ENCODE measurements around the gene ROCK2.

DNA sequence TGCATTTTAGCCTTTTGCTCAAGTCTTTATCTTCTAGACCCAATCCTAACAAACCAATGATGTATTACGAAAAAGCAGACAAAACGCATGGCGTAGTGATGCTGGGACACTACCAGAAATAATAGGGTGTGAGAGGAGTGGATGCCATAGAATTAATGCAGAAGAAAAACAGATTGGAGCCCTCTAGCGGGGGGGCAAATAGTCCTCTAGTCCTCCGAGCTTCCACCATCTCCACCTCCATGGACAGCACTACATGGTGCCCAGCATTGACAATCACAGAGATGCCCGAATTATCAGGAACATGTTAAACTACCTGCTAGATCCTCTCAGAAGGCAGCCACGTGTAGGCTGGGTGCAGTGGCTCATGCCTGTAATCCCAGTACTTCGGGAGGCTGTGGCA is 15.4 kb upstream of the ROCK2 start:
- TF ChIP-seq MYC (IDR thresholded peaks at IDR 0.05; ENCODE audit: borderline replicate concordance, low read length) (no peak), NFE2L2 (conservative IDR thresholded peaks at IDR 0.05; ENCODE audit: low read length) (no peak), SREBF2 (IDR thresholded peaks at IDR 0.05) (no peak), CHD2 (IDR thresholded peaks at IDR 0.05; ENCODE audit: low read length, partially characterized antibody) (no peak), SMC3 (IDR thresholded peaks at IDR 0.05) (no peak), GATA3 (IDR thresholded peaks at IDR 0.05; ENCODE audit: borderline replicate concordance) (no peak), CTCF (IDR thresholded peaks at IDR 0.05) (no peak), HOXA7 (CRISPR knock-in tag; IDR thresholded peaks at IDR 0.05) (no peak), NPAS2 (CRISPR knock-in tag; IDR thresholded peaks at IDR 0.05; ENCODE audit: borderline replicate concordance) (no peak)
